GM06990 (cell line): ENCODE data around the gene MOB3B.

ENCODE experiments used
- DNase-seq: peaks from one replicate; pipeline ENCODE4 v3.0.0-alpha.2; 2011; ENCODE audit not compliant: insufficient read length; ENCODE audit errors: extremely low read depth
- H3K27me3 ChIP-seq: replicated peaks from 2 replicates; pipeline ENCODE4 v1.6.0; 2011; ENCODE audit warnings: low read length; ENCODE audit not compliant: control insufficient read depth, insufficient read depth
- H3K36me3 ChIP-seq: 2 replicates; pipeline ENCODE4 v1.5.1; 2011; ENCODE audit warnings: low read length; ENCODE audit not compliant: control insufficient read depth, insufficient read depth
- H3K4me3 ChIP-seq: replicated peaks from 2 replicates; pipeline ENCODE4 v1.5.1; 2011; ENCODE audit warnings: low read depth, mild to moderate bottlenecking, control low read depth, low read length
- TF ChIP-seq, protein P1 (sequence below): IDR thresholded peaks from 2 replicates; pipeline ENCODE4 v1.5.1; 2011; ENCODE audit warnings: low read length, control low read depth, mild to moderate bottlenecking, inconsistent platforms; ENCODE audit not compliant: insufficient read depth, poor library complexity, severe bottlenecking

Gene MOB3B

GRCh38 chr9:27368316-27368985 is 161.2 kb downstream of the MOB3B start:
- no peak for DNase-seq
- Histone ChIP-seq H3K36me3 (no peaks in the 10 kb centered on the region), H3K4me3 (no peak overlapping the region), H3K27me3 (no peaks in the 10 kb centered on the region)
- TF ChIP-seq, protein P1, sequence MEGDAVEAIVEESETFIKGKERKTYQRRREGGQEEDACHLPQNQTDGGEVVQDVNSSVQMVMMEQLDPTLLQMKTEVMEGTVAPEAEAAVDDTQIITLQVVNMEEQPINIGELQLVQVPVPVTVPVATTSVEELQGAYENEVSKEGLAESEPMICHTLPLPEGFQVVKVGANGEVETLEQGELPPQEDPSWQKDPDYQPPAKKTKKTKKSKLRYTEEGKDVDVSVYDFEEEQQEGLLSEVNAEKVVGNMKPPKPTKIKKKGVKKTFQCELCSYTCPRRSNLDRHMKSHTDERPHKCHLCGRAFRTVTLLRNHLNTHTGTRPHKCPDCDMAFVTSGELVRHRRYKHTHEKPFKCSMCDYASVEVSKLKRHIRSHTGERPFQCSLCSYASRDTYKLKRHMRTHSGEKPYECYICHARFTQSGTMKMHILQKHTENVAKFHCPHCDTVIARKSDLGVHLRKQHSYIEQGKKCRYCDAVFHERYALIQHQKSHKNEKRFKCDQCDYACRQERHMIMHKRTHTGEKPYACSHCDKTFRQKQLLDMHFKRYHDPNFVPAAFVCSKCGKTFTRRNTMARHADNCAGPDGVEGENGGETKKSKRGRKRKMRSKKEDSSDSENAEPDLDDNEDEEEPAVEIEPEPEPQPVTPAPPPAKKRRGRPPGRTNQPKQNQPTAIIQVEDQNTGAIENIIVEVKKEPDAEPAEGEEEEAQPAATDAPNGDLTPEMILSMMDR, result no peak

- no peak for DNase-seq
- Histone ChIP-seq H3K36me3 (no peaks in the 10 kb centered on the region), H3K27me3 (no peaks in the 10 kb centered on the region), H3K4me3 (no peak overlapping the region)
- TF ChIP-seq, protein P1, result no peak
Observed at GRCh38 chr9:27367921-27368315, 161.7 kb downstream of the MOB3B start.

- Histone ChIP-seq H3K36me3 (no peaks in the 10 kb centered on the region), H3K4me3 (no peak overlapping the region), H3K27me3 (no peaks in the 10 kb centered on the region)
- TF ChIP-seq, protein P1, result no peak
- peak; percentile 54 for DNase-seq
Observed at GRCh38 chr9:27367175-27367798, 162.3 kb downstream of the MOB3B start.

DNA sequence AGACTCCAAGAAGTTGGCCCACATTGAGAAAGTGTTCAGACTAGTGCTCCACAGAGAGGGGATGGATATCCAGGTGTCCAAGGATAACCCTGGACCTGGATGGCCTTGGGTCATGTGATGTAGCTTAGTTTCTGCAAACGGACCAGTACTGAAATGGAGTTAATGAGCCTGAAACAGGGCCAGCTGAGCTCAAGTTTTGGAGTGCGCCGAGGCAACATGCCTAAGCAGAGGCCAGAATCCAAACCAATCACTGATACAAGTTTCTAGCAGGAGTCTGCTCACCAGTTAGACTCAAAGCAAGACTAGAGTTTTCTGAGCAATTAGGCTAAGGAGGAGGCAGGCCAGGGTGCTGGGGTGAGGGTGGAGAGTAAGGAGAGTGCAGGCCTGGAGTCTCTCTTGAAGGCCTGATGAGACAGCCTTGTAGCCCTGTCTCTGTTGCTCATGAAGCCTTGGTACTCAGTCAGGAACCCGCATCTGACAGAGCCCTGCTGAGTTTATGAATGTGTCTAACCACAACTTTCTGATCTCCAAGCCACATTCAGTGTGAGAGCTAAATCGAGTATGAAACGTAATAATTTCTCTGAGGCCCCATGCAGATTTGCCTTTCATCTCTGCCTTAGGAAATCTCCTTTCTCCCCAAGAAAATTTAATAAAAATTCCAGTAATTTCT is 163.8 kb downstream of the MOB3B start:
- TF ChIP-seq, protein P1, result no peak
- Histone ChIP-seq H3K4me3 (no peak overlapping the region), H3K36me3 (no peaks in the 10 kb centered on the region), H3K27me3 (no peaks in the 10 kb centered on the region)
- DNase-seq, result peak; percentile 36

DNA sequence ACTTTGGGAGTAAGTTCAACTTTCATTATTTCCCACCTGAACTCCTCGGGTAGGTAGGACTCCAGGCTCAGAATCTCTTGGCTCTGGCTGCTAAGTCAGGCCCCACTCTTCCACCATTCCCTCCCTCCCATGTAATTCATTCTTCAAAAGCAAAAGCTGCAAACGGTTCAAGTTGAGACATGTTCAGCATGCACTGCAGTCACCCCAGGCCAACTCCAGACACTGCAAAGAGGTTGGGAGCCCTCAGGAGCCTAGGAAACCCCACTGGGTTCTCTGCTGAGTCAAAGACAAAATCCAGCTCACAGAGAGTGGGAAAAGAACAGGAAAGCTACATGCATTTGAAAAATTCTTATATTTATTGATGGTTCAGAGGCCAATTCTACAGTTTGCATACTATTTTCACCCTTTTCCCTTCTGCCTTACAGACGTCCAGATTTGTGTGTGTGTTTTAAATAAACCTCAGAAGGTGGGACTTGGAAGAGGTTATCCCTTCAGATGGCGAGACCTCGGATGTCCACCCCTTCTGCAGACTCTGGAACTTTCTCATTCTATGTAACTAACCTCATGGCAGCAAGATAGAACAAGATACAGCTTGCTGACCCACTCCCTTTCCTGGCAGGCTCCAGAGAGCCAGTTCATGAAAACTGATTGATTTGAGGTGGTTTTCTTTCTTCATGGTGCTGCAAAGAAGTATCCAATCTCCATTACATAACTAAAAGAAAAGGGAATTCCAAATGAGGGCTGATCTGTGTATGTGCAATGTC is 167.0 kb downstream of the MOB3B start:
- Histone ChIP-seq H3K4me3 (no peak overlapping the region), H3K27me3 (no peaks in the 10 kb centered on the region), H3K36me3 (no peaks in the 10 kb centered on the region)
- no peak for DNase-seq
- TF ChIP-seq, protein P1, result no peak
